Mesendoderm (in vitro differentiated cells): ENCODE measurements around the gene EPB41L5.

Experiments
- DNase-seq: peaks from one replicate; pipeline ENCODE4 v3.0.0; 2013
- H2AK5ac ChIP-seq: 2 replicates; pipeline ENCODE4 v1.6.1; 2013; ENCODE audit warnings: low read length, inconsistent platforms
- H2BK120ac ChIP-seq: 2 replicates; pipeline ENCODE4 v1.6.1; 2013; ENCODE audit warnings: low read depth, mild to moderate bottlenecking, low read length, moderate library complexity, mixed read lengths
- H2BK15ac ChIP-seq: replicated peaks from 2 replicates; pipeline ENCODE4 v1.6.1; 2013; ENCODE audit warnings: low read depth, mild to moderate bottlenecking, moderate library complexity
- H2BK5ac ChIP-seq: 2 replicates; pipeline ENCODE4 v1.6.1; 2013; ENCODE audit warnings: low read length, inconsistent platforms
- H3K18ac ChIP-seq: 2 replicates; pipeline ENCODE4 v1.6.1; 2013; ENCODE audit warnings: mild to moderate bottlenecking, low read length, mixed read lengths
- H3K23ac ChIP-seq: one replicate; pipeline ENCODE4 v1.6.1; 2013; ENCODE audit warnings: low read length
- H3K27ac ChIP-seq: 2 replicates; pipeline ENCODE4 v1.5.1; 2013; ENCODE audit warnings: low read depth, mild to moderate bottlenecking, inconsistent platforms, low read length, moderate library complexity
- H3K27me3 ChIP-seq: 2 replicates; pipeline ENCODE4 v1.6.1; 2013; ENCODE audit warnings: low read length, control low read depth, mild to moderate bottlenecking, inconsistent platforms; ENCODE audit not compliant: insufficient read depth, poor library complexity
- H3K36me3 ChIP-seq: 2 replicates; pipeline ENCODE4 v1.6.1; 2013; ENCODE audit warnings: low read length, inconsistent platforms; ENCODE audit not compliant: control insufficient read depth, insufficient read depth
- H3K4ac ChIP-seq: one replicate; pipeline ENCODE4 v1.6.1; 2013; ENCODE audit warnings: low read depth, mild to moderate bottlenecking, low read length, moderate library complexity
- H3K4me1 ChIP-seq: 2 replicates; pipeline ENCODE4 v1.6.1; 2013; ENCODE audit warnings: low read depth, low read length, inconsistent platforms; ENCODE audit not compliant: control insufficient read depth
- H3K4me2 ChIP-seq: 2 replicates; pipeline ENCODE4 v1.6.1; 2013; ENCODE audit warnings: low read length
- H3K4me3 ChIP-seq: 2 replicates; pipeline ENCODE4 v1.5.1; 2013; ENCODE audit warnings: mild to moderate bottlenecking, low read length
- H3K56ac ChIP-seq: one replicate; pipeline ENCODE4 v1.6.1; 2013; ENCODE audit warnings: low read length
- H3K79me1 ChIP-seq: 2 replicates; pipeline ENCODE4 v1.6.1; 2013; ENCODE audit warnings: low read length, inconsistent platforms
- H3K79me2 ChIP-seq: 2 replicates; pipeline ENCODE4 v1.6.1; 2013; ENCODE audit warnings: mild to moderate bottlenecking, low read length; ENCODE audit not compliant: control insufficient read depth, insufficient read depth
- H3K9ac ChIP-seq: 2 replicates; pipeline ENCODE4 v1.6.1; 2013; ENCODE audit warnings: low read length, inconsistent platforms
- H4K5ac ChIP-seq: one replicate; pipeline ENCODE4 v1.6.1; 2013; ENCODE audit warnings: low read length
- H4K8ac ChIP-seq: one replicate; pipeline ENCODE4 v1.6.1; 2013; ENCODE audit warnings: low read depth, mild to moderate bottlenecking, control low read depth, low read length, moderate library complexity
- WGBS: extraction: QIAGEN DNeasy Blood & Tissue Kit; methylation state at CpG from one replicate; pipeline ENCODE4 v1.1.7; 2013; ENCODE audit warnings: low lambda C conversion rate, missing lambda C conversion rate; ENCODE audit not compliant: insufficient coverage; ENCODE audit errors: extremely low coverage; 5-methylcytosine and 5-hydroxymethylcytosine counted together

The EPB41L5 gene

DNA sequence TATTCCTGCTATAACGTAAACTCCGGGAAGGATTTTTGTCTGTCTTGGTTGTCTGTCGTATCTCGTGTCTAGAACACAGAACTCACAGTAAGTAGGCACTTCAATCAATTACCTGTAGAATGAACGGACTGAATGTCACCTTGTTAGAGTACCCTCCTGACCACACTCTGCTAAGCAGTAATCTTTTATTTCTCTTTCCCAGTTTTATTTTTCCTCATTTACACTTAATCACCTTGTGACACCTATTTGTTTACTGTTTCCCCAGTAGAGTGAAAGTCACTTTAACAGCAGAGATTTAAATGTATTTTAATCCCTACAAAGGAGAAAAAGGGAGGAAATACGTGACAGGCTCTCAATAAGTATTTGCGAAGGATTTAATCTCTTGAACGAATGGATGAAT is 514 bp upstream of the EPB41L5 start:
- peaks cover 5% of the 10 kb centered on the region for H3K79me2 ChIP-seq
- H3K79me1 ChIP-seq, result peaks cover 2% of the 10 kb centered on the region
- no peak overlapping the region for H3K27ac ChIP-seq
- no peak overlapping the region for H2BK120ac ChIP-seq
- H2BK5ac ChIP-seq, result no peak overlapping the region
- no peak overlapping the region for H4K8ac ChIP-seq
- H3K4me1 ChIP-seq, result peaks cover 2% of the 10 kb centered on the region
- H3K36me3 ChIP-seq, result no peaks in the 10 kb centered on the region
- H2AK5ac ChIP-seq, result no peak overlapping the region
- H3K4ac ChIP-seq, result no peak overlapping the region
- H3K9ac ChIP-seq, result no peak overlapping the region
- H2BK15ac ChIP-seq, result peak overlapping the region; percentile 65
- no peak overlapping the region for H3K18ac ChIP-seq
- DNase-seq, result no peak
- no CpG with 5 or more reads among the region's 8 CpGs for WGBS
- no peak overlapping the region for H3K4me2 ChIP-seq
- H3K56ac ChIP-seq, result no peak overlapping the region
- H3K27me3 ChIP-seq, result no peaks in the 10 kb centered on the region
- no peak overlapping the region for H4K5ac ChIP-seq
- no peak overlapping the region for H3K23ac ChIP-seq
- no peak overlapping the region for H3K4me3 ChIP-seq

GRCh38 chr2:120013597-120014223 is 833 bp downstream of the EPB41L5 start:
- Histone ChIP-seq H3K79me1 (peaks cover 2% of the 10 kb centered on the region), H4K8ac (no peak overlapping the region), H3K4me2 (peak overlapping the region; percentile 88), H3K9ac (peak overlapping the region; percentile 94), H2BK5ac (no peak overlapping the region), H3K79me2 (peaks cover 5% of the 10 kb centered on the region), H2BK15ac (no peak overlapping the region), H3K18ac (peak overlapping the region; percentile 75), H3K4me3 (peak overlapping the region; percentile 75), H2BK120ac (no peak overlapping the region), H3K4me1 (peaks cover 2% of the 10 kb centered on the region), H4K5ac (no peak overlapping the region), H3K4ac (no peak overlapping the region), H3K23ac (no peak overlapping the region), H3K36me3 (no peaks in the 10 kb centered on the region), H2AK5ac (no peak overlapping the region), H3K27me3 (no peaks in the 10 kb centered on the region), H3K56ac (peak overlapping the region; percentile 97), H3K27ac (peak overlapping the region; percentile 95)
- no CpG with 5 or more reads among the region's 17 CpGs for WGBS
- DNase-seq, result no peak

GRCh38 chr2:120014226-120014980 is 1.5 kb downstream of the EPB41L5 start:
- H2AK5ac ChIP-seq, result no peak overlapping the region
- H3K4me3 ChIP-seq, result no peak overlapping the region
- H3K79me1 ChIP-seq, result peaks cover 2% of the 10 kb centered on the region
- no peak overlapping the region for H2BK15ac ChIP-seq
- no peak overlapping the region for H3K23ac ChIP-seq
- no peak overlapping the region for H2BK5ac ChIP-seq
- peaks cover 5% of the 10 kb centered on the region for H3K79me2 ChIP-seq
- no peak overlapping the region for H3K56ac ChIP-seq
- WGBS, result no CpG with 5 or more reads among the region's 8 CpGs
- no peak overlapping the region for H3K27ac ChIP-seq
- no peak for DNase-seq
- peaks cover 2% of the 10 kb centered on the region for H3K4me1 ChIP-seq
- H4K5ac ChIP-seq, result no peak overlapping the region
- H3K36me3 ChIP-seq, result no peaks in the 10 kb centered on the region
- H4K8ac ChIP-seq, result peak overlapping the region; percentile 13
- H3K27me3 ChIP-seq, result no peaks in the 10 kb centered on the region
- H3K4ac ChIP-seq, result no peak overlapping the region
- H2BK120ac ChIP-seq, result no peak overlapping the region
- no peak overlapping the region for H3K9ac ChIP-seq
- H3K18ac ChIP-seq, result no peak overlapping the region
- H3K4me2 ChIP-seq, result no peak overlapping the region

- H3K79me1 ChIP-seq, result peaks cover 2% of the 10 kb centered on the region
Observed at GRCh38 chr2:120016800-120017199, 3.9 kb downstream of the EPB41L5 start.

GRCh38 chr2:120017201-120017600 is 4.3 kb downstream of the EPB41L5 start:
- no peak overlapping the region for H2BK120ac ChIP-seq
- no peak overlapping the region for H4K5ac ChIP-seq

More at GRCh38 chr2:120016800-120017199, 3.9 kb downstream of the EPB41L5 start:
- DNase-seq, result no peak
- H4K8ac ChIP-seq, result no peak overlapping the region
- no peak overlapping the region for H2AK5ac ChIP-seq
- no peak overlapping the region for H3K27ac ChIP-seq
- H3K4me2 ChIP-seq, result no peak overlapping the region
- WGBS, result no CpG with 5 or more reads among the region's 3 CpGs
- H2BK120ac ChIP-seq, result no peak overlapping the region
- H3K36me3 ChIP-seq, result no peaks in the 10 kb centered on the region
- peaks cover 2% of the 10 kb centered on the region for H3K4me1 ChIP-seq
- no peak overlapping the region for H2BK5ac ChIP-seq
- no peak overlapping the region for H3K18ac ChIP-seq
- H3K4me3 ChIP-seq, result no peak overlapping the region
- no peak overlapping the region for H3K4ac ChIP-seq
- H3K79me2 ChIP-seq, result peaks cover 5% of the 10 kb centered on the region
- no peaks in the 10 kb centered on the region for H3K27me3 ChIP-seq
- H3K9ac ChIP-seq, result no peak overlapping the region
- no peak overlapping the region for H3K56ac ChIP-seq
- H2BK15ac ChIP-seq, result no peak overlapping the region
- H3K23ac ChIP-seq, result no peak overlapping the region
- H4K5ac ChIP-seq, result no peak overlapping the region

More at GRCh38 chr2:120017201-120017600, 4.3 kb downstream of the EPB41L5 start:
- no peak overlapping the region for H2BK15ac ChIP-seq
- H3K9ac ChIP-seq, result no peak overlapping the region
- no peak overlapping the region for H3K27ac ChIP-seq
- no peaks in the 10 kb centered on the region for H3K36me3 ChIP-seq
- H2AK5ac ChIP-seq, result no peak overlapping the region
- no peak overlapping the region for H2BK5ac ChIP-seq
- H3K56ac ChIP-seq, result no peak overlapping the region
- H3K4me3 ChIP-seq, result no peak overlapping the region
- peaks cover 2% of the 10 kb centered on the region for H3K79me1 ChIP-seq
- H3K27me3 ChIP-seq, result no peaks in the 10 kb centered on the region
- H3K18ac ChIP-seq, result no peak overlapping the region
- no peak overlapping the region for H4K8ac ChIP-seq
- H3K23ac ChIP-seq, result no peak overlapping the region
- peaks cover 5% of the 10 kb centered on the region for H3K79me2 ChIP-seq
- no peak for DNase-seq
- H3K4me2 ChIP-seq, result no peak overlapping the region
- H3K4me1 ChIP-seq, result peaks cover 2% of the 10 kb centered on the region
- H3K4ac ChIP-seq, result no peak overlapping the region
- no CpG with 5 or more reads among the region's 2 CpGs for WGBS
